Left lung (tissue), 10 donors: Measurements from ENCODE around the gene CHST14. TPM values are rescaled to one million over a fixed set of nuclear protein-coding genes. Genes with fewer than 3 reads are reported as not detected.

Source experiments
- ATAC-seq: fragments of 200-7000 bp; cut with Tn5 transposase; one replicate; pipeline ENCODE4 v1.9.1; 2020; ENCODE audit warnings: moderate library complexity
- DNase-seq, 4 donors: peaks; one replicate each; pipeline ENCODE4 v3.0.0-alpha.2; 2013 to 2020
- H3K27ac ChIP-seq, 2 donors: fragments of 200-600 bp; sonication (generic) in 1 of 2; one replicate each; pipeline versions ENCODE4 v1.5.0 to v1.8.0; 2020 to 2021
- H3K27me3 ChIP-seq, 2 donors: fragments of 200-600 bp; sonication (generic) in 1 of 2; one replicate each; pipeline versions ENCODE4 v1.5.0 to v1.8.0; 2020 to 2021
- H3K36me3 ChIP-seq, 2 donors: fragments of 200-600 bp; sonication (generic) in 1 of 2; one replicate each; pipeline versions ENCODE4 v1.5.0 to v1.8.0; 2020 to 2021
- H3K4me1 ChIP-seq, 2 donors: fragments of 200-600 bp; one replicate each; pipeline ENCODE4 v1.8.0; 2021
- H3K4me3 ChIP-seq, 2 donors: fragments of 200-600 bp; sonication (generic) in 1 of 2; one replicate each; pipeline versions ENCODE4 v1.5.0 to v1.8.0; 2020 to 2021; ENCODE audit warnings: mild to moderate bottlenecking in 1 of 2
- H3K9me3 ChIP-seq, 2 donors: fragments of 200-600 bp; sonication (generic) in 1 of 2; one replicate each; pipeline versions ENCODE4 v1.5.0 to v1.8.0; 2020 to 2021
- intact Hi-C, 2 donors: fragments of 100-400 bp; cut with DNase I; formaldehyde crosslinking; loops; one replicate each; pipeline versions ENCODE4 v1.11.2 to v1.14.2; 2022
- polyA plus RNA-seq, 6 donors: library from polyadenylated mRNA; unstranded; fragments of 120-200 nt; gene quantifications; one replicate each; pipeline ENCODE4 v1.2.1, GENCODE V29; 2013; ENCODE audit not compliant: insufficient read length in 6 of 6
- total RNA-seq, 2 donors: library from RNA; stranded (reverse); fragmentation: NEBNext Ultra II Directional; extraction: Animal tissue kit (Norgen Biotek cat#: 25700); gene quantifications; one replicate each; pipeline ENCODE4 v1.2.1, GENCODE V29; 2021
- TF ChIP-seq, protein P1 (sequence below), 2 donors: fragments of 200-600 bp; sonication (generic) in 1 of 2; IDR thresholded peaks; one replicate each; pipeline versions ENCODE4 v1.5.0 to v1.8.0; 2021; ENCODE audit warnings: antibody characterized with exemption in 2 of 2
- donor health status: DM: no; HTN: yes; CAD: no.
- donor health status: DM: no; HTN: no; CAD: no.

CHST14 gene
- total and polyA plus RNA-seq, 8 donors, result 15.1 to 44.1 (median 37.4) TPM

- H3K27me3 ChIP-seq, result no peaks in the 10 kb centered on the region
- intact Hi-C loops, result loop anchor here in 1 of 2 donors (10.0 kb wide), 1 partner anchor 141 kb away; the partner anchor contains the start of gene ANKRD63
- TF ChIP-seq, protein P1, sequence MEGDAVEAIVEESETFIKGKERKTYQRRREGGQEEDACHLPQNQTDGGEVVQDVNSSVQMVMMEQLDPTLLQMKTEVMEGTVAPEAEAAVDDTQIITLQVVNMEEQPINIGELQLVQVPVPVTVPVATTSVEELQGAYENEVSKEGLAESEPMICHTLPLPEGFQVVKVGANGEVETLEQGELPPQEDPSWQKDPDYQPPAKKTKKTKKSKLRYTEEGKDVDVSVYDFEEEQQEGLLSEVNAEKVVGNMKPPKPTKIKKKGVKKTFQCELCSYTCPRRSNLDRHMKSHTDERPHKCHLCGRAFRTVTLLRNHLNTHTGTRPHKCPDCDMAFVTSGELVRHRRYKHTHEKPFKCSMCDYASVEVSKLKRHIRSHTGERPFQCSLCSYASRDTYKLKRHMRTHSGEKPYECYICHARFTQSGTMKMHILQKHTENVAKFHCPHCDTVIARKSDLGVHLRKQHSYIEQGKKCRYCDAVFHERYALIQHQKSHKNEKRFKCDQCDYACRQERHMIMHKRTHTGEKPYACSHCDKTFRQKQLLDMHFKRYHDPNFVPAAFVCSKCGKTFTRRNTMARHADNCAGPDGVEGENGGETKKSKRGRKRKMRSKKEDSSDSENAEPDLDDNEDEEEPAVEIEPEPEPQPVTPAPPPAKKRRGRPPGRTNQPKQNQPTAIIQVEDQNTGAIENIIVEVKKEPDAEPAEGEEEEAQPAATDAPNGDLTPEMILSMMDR (IDR thresholded peaks at IDR 0.05), result no peak
- peaks cover 0 to 16% of the 10 kb centered on the region in 2 donors for H3K4me1 ChIP-seq
- DNase-seq, result no peak
- no peak for ATAC-seq
- no peak overlapping the region for H3K4me3 ChIP-seq
- no peak overlapping the region for H3K27ac ChIP-seq
- H3K36me3 ChIP-seq, result no peaks in the 10 kb centered on the region
- no peaks in the 10 kb centered on the region for H3K9me3 ChIP-seq
Measured at GRCh38 chr15:40425681-40426080, 45.1 kb upstream of the CHST14 start.

- no peaks in the 10 kb centered on the region for H3K27me3 ChIP-seq
- intact Hi-C loops, result loop anchor here in 1 of 2 donors (10.0 kb wide), 1 partner anchor 142 kb away; the partner anchor contains the start of gene ANKRD63
- TF ChIP-seq, protein P1 (IDR thresholded peaks at IDR 0.05), result no peak
- H3K4me1 ChIP-seq, result peaks cover 0 to under 1% of the 10 kb centered on the region in 2 donors
- no peak for DNase-seq
- no peak overlapping the region for H3K27ac ChIP-seq
- H3K4me3 ChIP-seq, result no peak overlapping the region
- H3K36me3 ChIP-seq, result no peaks in the 10 kb centered on the region
- ATAC-seq, result no peak
- H3K9me3 ChIP-seq, result no peaks in the 10 kb centered on the region
Measured at GRCh38 chr15:40427188-40427587, 43.6 kb upstream of the CHST14 start.

- TF ChIP-seq, protein P1 (IDR thresholded peaks at IDR 0.05), result no peak
- H3K4me3 ChIP-seq, result no peak overlapping the region
- H3K9me3 ChIP-seq, result no peaks in the 10 kb centered on the region
- no peak overlapping the region for H3K27ac ChIP-seq
- intact Hi-C loops, result loop anchor here in 1 of 2 donors (10.0 kb wide), 1 partner anchor 143 kb away; the partner anchor contains the start of gene ANKRD63
- no peaks in the 10 kb centered on the region for H3K27me3 ChIP-seq
- peak in 1 of 4 donors; percentile 58 for DNase-seq
- H3K4me1 ChIP-seq, result no peaks in the 10 kb centered on the region
- H3K36me3 ChIP-seq, result no peaks in the 10 kb centered on the region
- peak; percentile 61 for ATAC-seq
Measured at GRCh38 chr15:40428185-40428584, 42.6 kb upstream of the CHST14 start.

DNA sequence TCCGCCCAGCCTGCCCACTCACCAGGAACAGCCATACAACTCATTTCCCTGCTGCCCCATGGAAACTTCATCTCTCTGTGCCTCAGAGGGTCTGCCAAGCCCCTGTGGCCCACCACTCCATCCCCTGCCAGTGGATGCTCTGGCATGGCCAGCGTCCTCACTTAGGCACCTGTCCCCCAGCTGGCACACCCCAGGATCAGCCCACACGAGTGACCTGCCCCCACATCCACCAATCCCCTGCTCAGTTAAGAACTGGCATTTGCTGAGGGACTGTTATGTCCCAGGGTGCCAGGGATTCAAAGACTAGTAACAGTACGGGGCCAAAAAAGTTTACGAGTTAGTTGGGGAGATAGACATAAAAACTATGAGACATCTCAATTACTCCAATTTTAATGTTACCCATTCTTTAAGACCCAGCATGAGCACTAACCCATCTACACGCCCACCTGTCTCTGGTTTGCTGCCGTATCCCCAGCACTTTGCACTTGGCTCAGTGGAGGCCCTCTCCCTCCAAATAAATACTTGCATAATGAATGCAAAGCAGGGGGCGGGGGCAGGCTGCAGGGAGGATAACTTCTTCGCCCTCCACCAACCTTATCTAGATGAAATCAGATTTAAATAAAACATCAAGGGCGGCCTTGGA lies 41.6 kb upstream of the CHST14 start:
- TF ChIP-seq, protein P1 (IDR thresholded peaks at IDR 0.05), result no peak
- H3K4me3 ChIP-seq, result no peak overlapping the region
- H3K27me3 ChIP-seq, result no peaks in the 10 kb centered on the region
- no peak overlapping the region for H3K27ac ChIP-seq
- no peak for DNase-seq
- H3K9me3 ChIP-seq, result no peaks in the 10 kb centered on the region
- H3K4me1 ChIP-seq, result no peaks in the 10 kb centered on the region
- intact Hi-C loops, result loop anchor here in 1 of 2 donors (10.0 kb wide), 1 partner anchor 144 kb away; the partner anchor contains the start of gene ANKRD63
- no peaks in the 10 kb centered on the region for H3K36me3 ChIP-seq
- ATAC-seq, result no peak

DNA sequence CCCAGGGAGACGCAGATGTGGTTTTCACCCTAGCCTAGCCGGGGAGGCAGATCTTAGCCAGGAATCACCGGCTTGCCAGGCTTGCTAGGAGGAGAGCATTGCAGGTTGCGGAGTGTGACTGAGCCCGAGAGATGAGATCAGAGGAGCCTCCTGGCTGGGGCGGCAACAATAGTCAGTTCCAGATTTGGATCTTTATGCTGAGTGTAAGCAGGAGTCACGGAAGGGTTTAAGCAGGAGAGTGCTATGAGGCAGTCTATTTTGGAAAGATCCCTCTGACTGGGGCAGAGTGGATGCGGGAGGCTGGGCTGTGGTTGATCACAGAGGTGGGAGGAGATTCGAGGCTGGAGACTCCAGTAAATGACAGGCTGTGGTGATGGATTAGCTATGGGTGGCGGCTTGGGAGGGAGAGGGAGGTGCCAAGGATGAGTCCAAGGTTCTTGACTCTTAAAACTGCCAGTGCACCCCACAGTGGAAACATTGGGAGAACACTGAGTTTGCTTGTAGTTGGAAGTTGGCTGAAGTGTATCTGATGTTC lies 40.4 kb upstream of the CHST14 start:
- Histone ChIP-seq H3K4me1 (no peaks in the 10 kb centered on the region), H3K36me3 (no peaks in the 10 kb centered on the region), H3K27me3 (peaks cover 0 to 8% of the 10 kb centered on the region in 2 donors), H3K27ac (no peak overlapping the region), H3K4me3 (no peak overlapping the region), H3K9me3 (no peaks in the 10 kb centered on the region)
- TF ChIP-seq, protein P1 (IDR thresholded peaks at IDR 0.05), result no peak
- intact Hi-C loops, result no loop called here
- ATAC-seq, result no peak
- no peak for DNase-seq
